Body of pancreas (tissue), 4 donors: Measurements from ENCODE around the gene COL4A2. TPM values are rescaled to one million over a fixed set of nuclear protein-coding genes. Genes with fewer than 3 reads are reported as not detected.

Experiments used
- ATAC-seq: fragments of 150-250 bp; one replicate; pipeline ENCODE4 v1.9.1; 2016
- DNase-seq, 4 donors: peaks; one replicate each; pipeline ENCODE4 v3.0.0-alpha.2; 2019
- H3K27ac ChIP-seq, 4 donors: fragments of 200-600 bp; sonication (generic); 1 replicate in 3 of 4; 2 replicates in 1 of 4; pipeline versions ENCODE4 v1.5.1 to v1.6.1; 2016 to 2019; ENCODE audit warnings: mild to moderate bottlenecking in 1 of 4, mixed read lengths in 1 of 4, moderate library complexity in 1 of 4
- H3K27me3 ChIP-seq, 2 donors: fragments of 200-600 bp; sonication (generic); one replicate each; pipeline ENCODE4 v1.6.0; 2016; ENCODE audit warnings: mild to moderate bottlenecking in 1 of 2
- H3K36me3 ChIP-seq, 2 donors: fragments of 200-600 bp; sonication (generic); replicated peaks in 1 of 2; 2 replicates each; pipeline ENCODE4 v1.5.1; 2016; ENCODE audit warnings: low read depth in 2 of 2; ENCODE audit not compliant: insufficient read depth in 1 of 2
- H3K4me1 ChIP-seq: fragments of 200-600 bp; sonication (generic); one replicate; pipeline ENCODE4 v1.6.0; 2016
- H3K4me3 ChIP-seq, 2 donors: fragments of 200-600 bp; sonication (generic); 1 replicate in 1 of 2; 2 replicates in 1 of 2; pipeline ENCODE4 v1.5.1; 2016 to 2019
- H3K9me3 ChIP-seq, 3 donors: fragments of 200-600 bp; sonication (generic); 1 replicate in 2 of 3; 2 replicates in 1 of 3; pipeline ENCODE4 v1.5.1; 2016
- POLR2A ChIP-seq, 3 donors: fragments of 450-650 bp; IDR thresholded peaks; one replicate each; pipeline ENCODE4 v1.6.1; 2016; ENCODE audit warnings: antibody characterized with exemption in 3 of 3, mild to moderate bottlenecking in 2 of 3
- WGBS, 2 donors: methylation state at CpG; one replicate each; pipeline ENCODE4 v1.1.5; 2017; 5-methylcytosine and 5-hydroxymethylcytosine counted together
- intact Hi-C: fragments of 100-400 bp; cut with DNase I; formaldehyde crosslinking; loops from one replicate; pipeline ENCODE4 v1.15.1; 2023
- total RNA-seq, 2 donors: library from RNA; depleted of rRNA; stranded (reverse); fragments of >200 nt; gene quantifications; one replicate each; pipeline ENCODE4 v1.1.0, GENCODE V29; 2016
- TF ChIP-seq, protein P1 (sequence below), 7 experiments: fragments of 450-650 bp in 4 of 7; fragments of 200-600 bp in 3 of 7; sonication (generic) in 3 of 7; IDR thresholded peaks; one replicate each; pipeline ENCODE4 v1.5.1; 2016 to 2019; ENCODE audit warnings: antibody characterized with exemption in 7 of 7

COL4A2 gene
- total RNA-seq, 2 donors from 2014 or later, result 69.3 to 230 TPM

DNA sequence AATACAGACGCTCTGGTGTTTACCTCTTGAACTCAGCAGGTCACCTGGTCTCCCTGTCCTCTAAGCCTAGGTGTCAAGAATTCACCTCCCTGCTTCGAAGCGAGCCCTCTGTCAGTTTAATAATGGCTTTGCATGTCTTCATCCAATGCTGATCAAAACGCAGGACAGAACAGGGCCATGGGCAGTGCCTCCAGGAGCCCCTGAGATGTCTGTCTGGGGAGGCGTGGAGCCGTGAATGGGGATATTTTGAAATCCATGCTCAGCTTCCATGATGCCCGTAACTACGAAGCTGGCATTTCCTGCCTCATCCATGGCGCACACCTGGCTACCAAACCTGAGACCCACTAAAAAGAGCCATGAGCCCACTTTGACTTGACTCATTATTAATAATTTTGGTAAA is 140.7 kb downstream of the COL4A2 start:
- no peak for TF ChIP-seq POLR2A (IDR thresholded peaks at IDR 0.05)
- Histone ChIP-seq H3K36me3 (no peaks in the 10 kb centered on the region), H3K4me3 (no peak overlapping the region), H3K9me3 (no peaks in the 10 kb centered on the region), H3K27me3 (no peaks in the 10 kb centered on the region), H3K27ac (no peak overlapping the region), H3K4me1 (peaks cover 6% of the 10 kb centered on the region)
- 81 to 96% methylated on average over 3 to 9 of the region's 9 CpGs for WGBS, 2 donors
- intact Hi-C loops, result no loop called here
- DNase-seq (no peak), ATAC-seq (no peak)

DNA sequence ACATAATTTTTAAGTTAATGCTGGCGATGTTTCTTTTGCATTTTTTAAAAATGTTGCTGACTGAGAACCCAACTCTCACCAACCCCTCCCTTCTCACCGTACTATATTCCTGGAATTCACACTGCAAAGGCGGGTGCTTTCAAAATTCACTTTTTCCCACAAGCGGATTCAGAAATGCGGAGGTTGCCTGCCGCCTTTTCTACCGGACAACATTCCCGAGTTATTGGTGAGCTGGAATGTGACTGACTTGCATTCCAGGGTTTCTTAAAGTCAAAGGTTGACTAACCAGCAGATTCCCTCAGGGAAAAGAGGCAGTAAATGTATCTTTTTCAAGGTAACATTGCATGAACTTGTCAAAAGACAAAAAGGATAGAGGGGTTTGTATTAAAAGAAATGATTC is 141.1 kb downstream of the COL4A2 start:
- Histone ChIP-seq H3K36me3 (no peaks in the 10 kb centered on the region), H3K27me3 (no peaks in the 10 kb centered on the region), H3K4me3 (no peak overlapping the region), H3K9me3 (no peaks in the 10 kb centered on the region), H3K4me1 (peaks cover 6% of the 10 kb centered on the region), H3K27ac (no peak overlapping the region)
- intact Hi-C loops, result no loop called here
- 68 to 73% methylated on average over 8 of the region's 8 CpGs for WGBS, 2 donors
- no peak for TF ChIP-seq POLR2A (IDR thresholded peaks at IDR 0.05)
- no peak for DNase-seq
- no peak for ATAC-seq

DNA sequence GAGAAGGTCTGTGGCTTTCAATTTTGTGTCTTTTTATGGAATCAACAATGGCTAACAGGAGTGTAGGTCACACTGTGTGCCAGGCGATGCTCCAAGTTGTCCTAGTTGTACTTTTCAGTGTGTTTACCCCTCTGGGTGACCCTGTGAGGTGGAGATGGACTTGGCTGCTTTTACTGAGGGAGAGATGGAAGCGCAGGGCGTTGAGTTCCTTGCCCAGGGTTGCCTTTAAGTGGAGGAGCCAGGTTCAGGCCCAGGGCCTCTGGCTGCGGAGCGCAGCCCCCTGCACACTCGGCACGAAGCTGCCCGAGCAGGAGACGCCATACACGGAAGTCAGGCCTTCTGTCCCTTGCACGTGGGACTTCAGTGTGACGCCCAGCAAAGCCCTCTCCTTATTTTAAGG is 141.6 kb downstream of the COL4A2 start:
- WGBS, 2 donors, result 90 to 93% methylated on average over 12 of the region's 12 CpGs
- no peak overlapping the region for H3K27ac ChIP-seq
- H3K36me3 ChIP-seq, result no peaks in the 10 kb centered on the region
- intact Hi-C loops, result no loop called here
- no peak overlapping the region for H3K4me3 ChIP-seq
- H3K4me1 ChIP-seq, result peaks cover 6% of the 10 kb centered on the region
- H3K9me3 ChIP-seq, result no peaks in the 10 kb centered on the region
- ATAC-seq (no peak), DNase-seq (no peak)
- H3K27me3 ChIP-seq, result no peaks in the 10 kb centered on the region
- TF ChIP-seq, protein P1, sequence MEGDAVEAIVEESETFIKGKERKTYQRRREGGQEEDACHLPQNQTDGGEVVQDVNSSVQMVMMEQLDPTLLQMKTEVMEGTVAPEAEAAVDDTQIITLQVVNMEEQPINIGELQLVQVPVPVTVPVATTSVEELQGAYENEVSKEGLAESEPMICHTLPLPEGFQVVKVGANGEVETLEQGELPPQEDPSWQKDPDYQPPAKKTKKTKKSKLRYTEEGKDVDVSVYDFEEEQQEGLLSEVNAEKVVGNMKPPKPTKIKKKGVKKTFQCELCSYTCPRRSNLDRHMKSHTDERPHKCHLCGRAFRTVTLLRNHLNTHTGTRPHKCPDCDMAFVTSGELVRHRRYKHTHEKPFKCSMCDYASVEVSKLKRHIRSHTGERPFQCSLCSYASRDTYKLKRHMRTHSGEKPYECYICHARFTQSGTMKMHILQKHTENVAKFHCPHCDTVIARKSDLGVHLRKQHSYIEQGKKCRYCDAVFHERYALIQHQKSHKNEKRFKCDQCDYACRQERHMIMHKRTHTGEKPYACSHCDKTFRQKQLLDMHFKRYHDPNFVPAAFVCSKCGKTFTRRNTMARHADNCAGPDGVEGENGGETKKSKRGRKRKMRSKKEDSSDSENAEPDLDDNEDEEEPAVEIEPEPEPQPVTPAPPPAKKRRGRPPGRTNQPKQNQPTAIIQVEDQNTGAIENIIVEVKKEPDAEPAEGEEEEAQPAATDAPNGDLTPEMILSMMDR (IDR thresholded peaks at IDR 0.05), result no peak
- TF ChIP-seq POLR2A (IDR thresholded peaks at IDR 0.05), result no peak

DNA sequence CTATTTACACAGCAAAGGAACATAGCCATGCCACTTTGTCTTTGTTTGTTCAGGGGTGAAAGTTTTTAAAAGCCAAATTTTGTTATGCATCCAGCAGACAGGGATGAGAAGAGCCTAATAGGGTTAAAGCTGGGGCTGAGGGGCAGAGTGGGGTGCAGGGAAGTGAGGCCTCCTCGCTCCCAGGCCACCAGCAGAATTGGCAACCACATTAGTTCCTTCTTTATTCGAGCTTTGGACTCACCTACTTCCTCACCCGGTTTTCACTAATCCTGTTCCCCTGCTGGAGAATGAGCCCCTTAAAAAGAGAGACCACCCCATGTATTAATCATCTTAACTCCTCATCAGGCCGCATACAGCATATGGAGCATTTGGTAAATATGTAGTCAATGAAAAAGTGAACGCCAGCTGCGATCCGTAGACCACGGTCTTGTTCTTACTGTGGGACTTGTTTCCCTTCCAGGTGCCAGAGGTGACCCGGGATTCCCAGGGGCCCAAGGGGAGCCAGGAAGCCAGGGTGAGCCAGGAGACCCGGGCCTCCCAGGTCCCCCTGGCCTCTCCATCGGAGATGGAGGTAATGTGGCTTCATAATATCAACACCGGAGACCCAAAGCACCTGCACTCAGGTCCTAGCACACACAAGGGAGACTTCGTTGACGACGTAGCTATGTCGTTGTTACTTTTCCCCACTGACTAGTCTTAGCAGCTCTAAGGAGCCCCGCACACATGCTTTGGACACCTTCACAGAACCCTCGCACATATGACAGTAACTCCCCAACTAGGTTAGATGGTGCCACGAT is 142.3 kb downstream of the COL4A2 start:
- ATAC-seq (no peak), DNase-seq (no peak)
- Histone ChIP-seq H3K27me3 (no peaks in the 10 kb centered on the region), H3K4me1 (peaks cover 6% of the 10 kb centered on the region), H3K27ac (no peak overlapping the region), H3K36me3 (no peaks in the 10 kb centered on the region), H3K4me3 (no peak overlapping the region), H3K9me3 (no peaks in the 10 kb centered on the region)
- 76 to 83% methylated on average over 19 of the region's 19 CpGs for WGBS, 2 donors
- intact Hi-C loops, result no loop called here
- TF ChIP-seq POLR2A (IDR thresholded peaks at IDR 0.05), result no peak
- TF ChIP-seq, protein P1 (IDR thresholded peaks at IDR 0.05), result no peak

DNA sequence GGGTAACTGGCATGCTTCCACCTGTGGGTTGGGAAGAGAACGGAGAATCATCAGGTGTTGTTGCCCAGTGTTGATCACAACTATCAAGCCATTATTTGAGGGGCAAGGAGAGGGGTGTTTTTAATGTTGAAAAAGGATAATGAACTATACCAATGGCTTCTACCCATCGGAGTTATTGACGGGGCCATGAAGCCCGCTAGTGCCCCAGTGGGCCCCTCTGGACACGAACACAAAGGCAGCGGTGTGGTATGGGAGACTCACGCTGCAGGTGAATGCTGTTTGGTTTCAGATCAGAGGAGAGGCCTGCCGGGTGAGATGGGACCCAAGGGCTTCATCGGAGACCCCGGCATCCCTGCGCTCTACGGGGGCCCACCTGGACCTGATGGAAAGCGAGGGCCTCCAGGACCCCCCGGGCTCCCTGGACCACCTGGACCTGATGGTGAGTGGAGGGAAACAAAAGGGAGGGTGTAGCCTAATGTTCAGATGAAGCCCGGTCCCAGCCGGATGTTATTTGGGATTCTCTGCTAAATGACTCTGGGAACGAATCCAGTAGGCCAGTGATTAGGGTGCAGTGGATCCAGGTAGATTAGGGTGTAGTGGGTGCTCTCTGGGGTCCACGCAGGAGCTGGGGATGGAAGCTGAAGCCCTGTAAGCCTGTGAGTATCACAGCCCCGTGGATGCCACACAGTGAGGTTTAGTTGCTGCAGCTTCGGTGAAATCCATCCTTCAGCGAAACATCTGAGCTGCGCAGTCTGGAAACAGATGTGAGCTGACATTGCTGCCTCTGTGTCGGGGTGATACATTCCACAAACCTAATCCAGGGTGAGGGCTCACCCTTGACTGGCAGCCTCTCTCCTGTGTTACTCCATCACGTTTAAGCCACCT is 143.2 kb downstream of the COL4A2 start:
- ATAC-seq (no peak), DNase-seq (no peak)
- no peak for TF ChIP-seq POLR2A (IDR thresholded peaks at IDR 0.05)
- no peaks in the 10 kb centered on the region for H3K36me3 ChIP-seq
- intact Hi-C loops, result no loop called here
- no peaks in the 10 kb centered on the region for H3K9me3 ChIP-seq
- peaks cover 6% of the 10 kb centered on the region for H3K4me1 ChIP-seq
- no peak overlapping the region for H3K4me3 ChIP-seq
- no peak overlapping the region for H3K27ac ChIP-seq
- 80 to 82% methylated on average over 22 to 24 of the region's 24 CpGs for WGBS, 2 donors
- no peaks in the 10 kb centered on the region for H3K27me3 ChIP-seq
